ENCODE data around the gene EPHB2. TPM values are rescaled to one million over a fixed set of nuclear protein-coding genes. Genes with fewer than 3 reads are reported as not detected.

The EPHB2 gene
- total and polyA plus RNA-seq, 2 donors (not counting 1 experiment from before 2014, with no cell fraction given) = 0.07 to 0.39 TPM

DNA sequence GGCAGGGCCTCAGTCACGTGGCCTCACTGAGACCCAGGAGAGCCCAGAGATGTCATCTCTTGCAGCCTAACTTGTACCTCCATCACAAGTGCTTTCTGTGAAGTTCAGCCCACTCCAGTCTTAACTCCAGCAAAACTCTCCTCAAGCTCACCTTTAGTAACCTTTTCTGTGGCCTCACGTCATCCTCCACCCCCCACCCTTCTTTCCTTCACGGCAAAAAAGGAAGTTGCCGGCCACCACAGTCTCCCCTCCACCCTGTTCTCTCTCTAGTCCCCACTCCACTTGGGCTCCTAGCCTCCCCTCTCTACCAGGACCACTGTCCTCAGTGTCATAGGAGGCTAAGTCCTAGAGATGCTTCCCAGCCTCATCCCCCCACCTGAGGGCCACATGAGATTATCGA lies 155.1 kb downstream of the EPHB2 start:
- intact Hi-C loops (cut with micrococcal nuclease) = no loop called here
- TF ChIP-seq EZH2 (IDR thresholded peaks at IDR 0.05; ENCODE audit: borderline replicate concordance, insufficient read depth, low read depth, low read length, poor library complexity, severe bottlenecking) = no peak
- TF ChIP-seq, protein P1, sequence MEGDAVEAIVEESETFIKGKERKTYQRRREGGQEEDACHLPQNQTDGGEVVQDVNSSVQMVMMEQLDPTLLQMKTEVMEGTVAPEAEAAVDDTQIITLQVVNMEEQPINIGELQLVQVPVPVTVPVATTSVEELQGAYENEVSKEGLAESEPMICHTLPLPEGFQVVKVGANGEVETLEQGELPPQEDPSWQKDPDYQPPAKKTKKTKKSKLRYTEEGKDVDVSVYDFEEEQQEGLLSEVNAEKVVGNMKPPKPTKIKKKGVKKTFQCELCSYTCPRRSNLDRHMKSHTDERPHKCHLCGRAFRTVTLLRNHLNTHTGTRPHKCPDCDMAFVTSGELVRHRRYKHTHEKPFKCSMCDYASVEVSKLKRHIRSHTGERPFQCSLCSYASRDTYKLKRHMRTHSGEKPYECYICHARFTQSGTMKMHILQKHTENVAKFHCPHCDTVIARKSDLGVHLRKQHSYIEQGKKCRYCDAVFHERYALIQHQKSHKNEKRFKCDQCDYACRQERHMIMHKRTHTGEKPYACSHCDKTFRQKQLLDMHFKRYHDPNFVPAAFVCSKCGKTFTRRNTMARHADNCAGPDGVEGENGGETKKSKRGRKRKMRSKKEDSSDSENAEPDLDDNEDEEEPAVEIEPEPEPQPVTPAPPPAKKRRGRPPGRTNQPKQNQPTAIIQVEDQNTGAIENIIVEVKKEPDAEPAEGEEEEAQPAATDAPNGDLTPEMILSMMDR (IDR thresholded peaks at IDR 0.05) = no peak
- Mint-ChIP-seq H3K4me1 (peaks cover 7% of the 10 kb centered on the region), H3K9me3 (ENCODE audit: insufficient read depth) (no peaks in the 10 kb centered on the region), H3K27ac (no peak overlapping the region), H3K27me3 (peaks cover 37% of the 10 kb centered on the region), H3K4me3 (no peak overlapping the region)
- H3K9ac ChIP-seq (ENCODE audit: low read length) = no peak overlapping the region
- DNase-seq = no peak
- H3K27me3 ChIP-seq (replicated peaks in 1 of 4; ENCODE audit: control extremely low read depth in 1 of 4, control insufficient read depth in 3 of 4, insufficient read depth in 4 of 4, low read length in 3 of 4) = peaks cover 0 to 6% (median 2%) of the 10 kb centered on the region in 4 experiments
- H2AFZ ChIP-seq (ENCODE audit: insufficient read depth, low read depth, low read length, poor library complexity, severe bottlenecking) = no peak overlapping the region
- peaks cover 0 to 9% (median 2%) of the 10 kb centered on the region in 3 donors for H3K9me3 ChIP-seq (ENCODE audit: control extremely low read depth in 1 of 3, control insufficient read depth in 2 of 3, insufficient read depth in 1 of 3, low read length in 2 of 3)
- POLR2A ChIA-PET = no interaction called here
- H3K4me1 ChIP-seq (ENCODE audit: control insufficient read depth in 2 of 2, insufficient read depth in 2 of 2, low read length in 2 of 2) = no peaks in the 10 kb centered on the region
- H3K27ac ChIP-seq (ENCODE audit: low read length in 2 of 2) = no peak overlapping the region
- no peaks in the 10 kb centered on the region for H3K79me2 ChIP-seq (ENCODE audit: control insufficient read depth, insufficient read depth, low read length)
- H3K36me3 ChIP-seq (replicated peaks in 1 of 2; ENCODE audit: control extremely low read depth in 1 of 2, control insufficient read depth in 1 of 2, extremely low read depth in 1 of 2, insufficient read depth in 2 of 2, low read length in 1 of 2) = no peaks in the 10 kb centered on the region
- H3K4me3 ChIP-seq (ENCODE audit: control extremely low read depth in 1 of 5, extremely low read depth in 1 of 5, insufficient read depth in 1 of 5, low read depth in 2 of 5, low read length in 4 of 5) = no peak overlapping the region
- no peak overlapping the region for H3K4me2 ChIP-seq (replicated peaks; ENCODE audit: low read depth, low read length, poor library complexity, severe bottlenecking)
- WGBS (ENCODE audit: insufficient coverage) = 17% methylated on average over 4 of the region's 5 CpGs
- CTCF ChIA-PET = no interaction called here
- no peaks in the 10 kb centered on the region for H4K20me1 ChIP-seq (ENCODE audit: control insufficient read depth, insufficient read depth, low read length, poor library complexity, severe bottlenecking)
- ATAC-seq (ENCODE audit: low read depth) = no peak

DNA sequence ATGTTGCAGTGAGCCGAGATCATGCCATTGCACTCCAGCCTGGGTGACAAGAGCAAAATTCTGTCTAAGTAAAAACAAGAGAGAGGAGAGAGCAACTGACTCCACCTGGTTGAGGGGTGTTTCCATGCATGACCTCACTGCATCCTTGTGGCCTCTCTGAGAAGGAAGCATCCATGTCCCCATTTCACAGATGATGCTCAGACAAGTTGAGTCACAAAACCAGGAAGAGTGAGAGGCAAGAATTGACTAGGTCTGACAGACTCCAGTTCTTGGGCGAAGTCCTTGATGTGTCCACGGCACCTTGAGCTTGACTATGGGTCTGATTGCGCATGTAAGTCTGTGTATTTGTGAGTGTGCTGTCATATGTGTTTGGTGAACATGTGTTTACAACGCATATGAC lies 156.2 kb downstream of the EPHB2 start:
- Histone ChIP-seq H3K4me1 (ENCODE audit: control insufficient read depth in 2 of 2, insufficient read depth in 2 of 2, low read length in 2 of 2) (no peaks in the 10 kb centered on the region), H4K20me1 (ENCODE audit: control insufficient read depth, insufficient read depth, low read length, poor library complexity, severe bottlenecking) (no peaks in the 10 kb centered on the region), H3K79me2 (ENCODE audit: control insufficient read depth, insufficient read depth, low read length) (no peaks in the 10 kb centered on the region), H3K9ac (ENCODE audit: low read length) (no peak overlapping the region), H3K4me3 (ENCODE audit: control extremely low read depth in 1 of 5, extremely low read depth in 1 of 5, insufficient read depth in 1 of 5, low read depth in 2 of 5, low read length in 4 of 5) (no peak overlapping the region), H3K27me3 (replicated peaks in 1 of 4; ENCODE audit: control extremely low read depth in 1 of 4, control insufficient read depth in 3 of 4, insufficient read depth in 4 of 4, low read length in 3 of 4) (peaks cover 0 to 6% (median 2%) of the 10 kb centered on the region in 4 experiments), H3K27ac (ENCODE audit: low read length in 2 of 2) (no peak overlapping the region), H3K4me2 (replicated peaks; ENCODE audit: low read depth, low read length, poor library complexity, severe bottlenecking) (no peak overlapping the region), H3K36me3 (replicated peaks in 1 of 2; ENCODE audit: control extremely low read depth in 1 of 2, control insufficient read depth in 1 of 2, extremely low read depth in 1 of 2, insufficient read depth in 2 of 2, low read length in 1 of 2) (no peaks in the 10 kb centered on the region), H3K9me3 (ENCODE audit: control extremely low read depth in 1 of 3, control insufficient read depth in 2 of 3, insufficient read depth in 1 of 3, low read length in 2 of 3) (peaks cover 0 to 9% (median 2%) of the 10 kb centered on the region in 3 donors), H2AFZ (ENCODE audit: insufficient read depth, low read depth, low read length, poor library complexity, severe bottlenecking) (no peak overlapping the region)
- POLR2A ChIA-PET = no interaction called here
- H3K4me3 Mint-ChIP-seq = no peak overlapping the region
- H3K27me3 Mint-ChIP-seq = peaks cover 37% of the 10 kb centered on the region
- WGBS (ENCODE audit: insufficient coverage) = 96% methylated on average over 5 of the region's 5 CpGs
- ATAC-seq (ENCODE audit: low read depth) = no peak
- intact Hi-C loops (cut with micrococcal nuclease) = no loop called here
- peaks cover 7% of the 10 kb centered on the region for H3K4me1 Mint-ChIP-seq
- H3K27ac Mint-ChIP-seq = no peak overlapping the region
- DNase-seq = no peak
- CTCF ChIA-PET = no interaction called here
- TF ChIP-seq, protein P1 (IDR thresholded peaks at IDR 0.05) = no peak
- no peak for TF ChIP-seq EZH2 (IDR thresholded peaks at IDR 0.05; ENCODE audit: borderline replicate concordance, insufficient read depth, low read depth, low read length, poor library complexity, severe bottlenecking)
- no peaks in the 10 kb centered on the region for H3K9me3 Mint-ChIP-seq (ENCODE audit: insufficient read depth)

Data from B cell (primary cell).